Ramos (cell line): ENCODE results near the gene ATP5F1A.

Source experiments
- in situ Hi-C: fragments of 300-500 bp; cut with MboI; formaldehyde crosslinking; loops from one replicate; pipeline ENCODE4 v1.14.3; 2022; ENCODE audit warnings: low sequenced_read_pairs; ENCODE audit not compliant: unreplicated experiment

ATP5F1A gene

GRCh38 chr18:46079336-46079735, 18.8 kb downstream of the ATP5F1A start:
- in situ Hi-C loops = loop anchor here (10.0 kb wide), 1 partner anchor 405 kb away; no protein-coding TSS in a partner anchor

- in situ Hi-C loops = loop anchor here (10.0 kb wide), 1 partner anchor 399 kb away; no protein-coding TSS in a partner anchor
These were observed 24.4 kb downstream of the ATP5F1A start for GRCh38 chr18:46073474-46074331.

GRCh38 chr18:46072959-46073358, 25.1 kb downstream of the ATP5F1A start:
- in situ Hi-C loops = loop anchor here (10.0 kb wide), 1 partner anchor 398 kb away; no protein-coding TSS in a partner anchor

GRCh38 chr18:46072376-46072867, 25.7 kb downstream of the ATP5F1A start:
- in situ Hi-C loops = loop anchor here (10.0 kb wide), 1 partner anchor 398 kb away; no protein-coding TSS in a partner anchor

GRCh38 chr18:46071653-46072375, 26.3 kb downstream of the ATP5F1A start, which contains the start of gene PSTPIP2:
PSTPIP2 (minus strand) TSS chr18:46072260; CDS start chr18:46072188, 72 bp downstream.
- in situ Hi-C loops = loop anchor here (10.0 kb wide), 1 partner anchor 397 kb away; no protein-coding TSS in a partner anchor

- in situ Hi-C loops = loop anchor here (10.0 kb wide), 1 partner anchor 396 kb away; no protein-coding TSS in a partner anchor
These were observed 27.1 kb downstream of the ATP5F1A start for GRCh38 chr18:46070815-46071652.

GRCh38 chr18:46070232-46070631, 27.9 kb downstream of the ATP5F1A start:
- in situ Hi-C loops = loop anchor here (10.0 kb wide), 1 partner anchor 395 kb away; no protein-coding TSS in a partner anchor

GRCh38 chr18:46069524-46069923, 28.6 kb downstream of the ATP5F1A start:
- in situ Hi-C loops = no loop called here

- in situ Hi-C loops = no loop called here
These were observed 29.3 kb downstream of the ATP5F1A start for GRCh38 chr18:46068763-46069162.

GRCh38 chr18:46067438-46068007, 30.6 kb downstream of the ATP5F1A start:
- in situ Hi-C loops = no loop called here

GRCh38 chr18:46062781-46063180, 35.3 kb downstream of the ATP5F1A start:
- in situ Hi-C loops = no loop called here

GRCh38 chr18:46061796-46062195, 36.3 kb downstream of the ATP5F1A start:
- in situ Hi-C loops = no loop called here

GRCh38 chr18:46061387-46061786, 36.7 kb downstream of the ATP5F1A start:
- in situ Hi-C loops = no loop called here

- in situ Hi-C loops = no loop called here
These were observed 37.7 kb downstream of the ATP5F1A start for GRCh38 chr18:46060359-46060841.

- in situ Hi-C loops = no loop called here
These were observed 42.3 kb downstream of the ATP5F1A start for GRCh38 chr18:46055838-46056230.

- in situ Hi-C loops = no loop called here
These were observed 42.9 kb downstream of the ATP5F1A start for GRCh38 chr18:46054956-46055837.

GRCh38 chr18:46053368-46054095, 44.6 kb downstream of the ATP5F1A start:
- in situ Hi-C loops = no loop called here
